H1 (cell line): ENCODE data around the gene GALNTL6. TPM values are rescaled to one million over a fixed set of nuclear protein-coding genes. Genes with fewer than 3 reads are reported as not detected.

ENCODE experiments used
- CTCF ChIA-PET: fragments of 300-600 bp; sonication (Branson Sonifier 250); formaldehyde crosslinking; loops from one replicate; lab custom pipeline; 2021; ENCODE audit not compliant: partially characterized antibody; lab: Charles Lee
- POLR2A ChIA-PET: fragments of 300-600 bp; sonication (Branson Sonifier 250); formaldehyde crosslinking; loops from one replicate; lab custom pipeline; 2021; ENCODE audit warnings: inconsistent platforms; ENCODE audit not compliant: partially characterized antibody; lab: Charles Lee
- DNase-seq, 2 experiments: peaks; one replicate each; pipeline versions ENCODE4 v3.0.0 to v3.0.0-alpha.2; 2010 to 2022; ENCODE audit warnings: low spot score in 2 of 2, low read depth in 1 of 2, mixed read lengths in 1 of 2
- FAIRE-seq: peaks from 2 replicates; lab custom pipeline; 2011; peaks lifted over from hg19 to GRCh38; lab: Jason Lieb, UNC
- H2AFZ ChIP-seq: 2 replicates; pipeline ENCODE4 v1.8.1; 2012; ENCODE audit warnings: low read length, inconsistent platforms
- H2AK5ac ChIP-seq: 2 replicates; pipeline ENCODE4 v1.6.1; 2013; ENCODE audit warnings: low read depth, low read length
- H2BK120ac ChIP-seq: replicated peaks from 2 replicates; pipeline ENCODE3; 2013; ENCODE audit warnings: low read depth, low read length, inconsistent platforms
- H2BK12ac ChIP-seq: 2 replicates; pipeline ENCODE4 v1.6.1; 2013; ENCODE audit warnings: low read depth, low read length
- H2BK15ac ChIP-seq: 2 replicates; pipeline ENCODE4 v1.6.1; 2013; ENCODE audit warnings: low read length
- H2BK20ac ChIP-seq: 2 replicates; pipeline ENCODE4 v1.6.1; 2013; ENCODE audit warnings: low read length
- H2BK5ac ChIP-seq: 2 replicates; pipeline ENCODE4 v1.6.1; 2013; ENCODE audit warnings: low read depth, low read length
- H3K14ac ChIP-seq: 2 replicates; pipeline ENCODE4 v1.6.1; 2013; ENCODE audit warnings: inconsistent platforms; ENCODE audit not compliant: insufficient read length
- H3K18ac ChIP-seq: 2 replicates; pipeline ENCODE4 v1.6.1; 2013; ENCODE audit warnings: low read length; ENCODE audit errors: extremely low read depth
- H3K23ac ChIP-seq: 2 replicates; pipeline ENCODE4 v1.6.1; 2013; ENCODE audit warnings: inconsistent platforms; ENCODE audit not compliant: insufficient read length
- H3K23me2 ChIP-seq: 2 replicates; pipeline ENCODE4 v1.6.1; 2013; ENCODE audit warnings: low read depth, low read length
- H3K27ac ChIP-seq: 2 replicates; pipeline ENCODE4 v1.6.1; 2011; ENCODE audit warnings: low read depth, low read length, inconsistent platforms
- H3K27me3 ChIP-seq, 4 experiments: replicated peaks in 1 of 4; 1 replicate in 1 of 4; 2 replicates in 3 of 4; pipeline versions ENCODE4 v1.6.1 to v1.8.1; 2011 to 2013; ENCODE audit warnings: low read length in 3 of 4, mild to moderate bottlenecking in 3 of 4, inconsistent platforms in 2 of 4, mixed read lengths in 2 of 4, moderate library complexity in 1 of 4; ENCODE audit not compliant: control insufficient read depth in 3 of 4, insufficient read depth in 3 of 4; ENCODE audit errors: extremely low read depth in 1 of 4
- H3K36me3 ChIP-seq, 4 experiments: 2 replicates each; pipeline versions ENCODE4 v1.6.1 to v1.8.1; 2011 to 2013; ENCODE audit warnings: mild to moderate bottlenecking in 4 of 4, low read length in 3 of 4, moderate library complexity in 2 of 4, control low read depth in 1 of 4, inconsistent platforms in 1 of 4; ENCODE audit not compliant: insufficient read depth in 4 of 4, control insufficient read depth in 2 of 4
- H3K4ac ChIP-seq: replicated peaks from 2 replicates; pipeline ENCODE3; 2013; ENCODE audit warnings: low read length, low read depth, mixed read lengths, inconsistent platforms; ENCODE audit not compliant: insufficient read length
- H3K4me1 ChIP-seq, 4 experiments: replicated peaks in 1 of 4; 1 replicate in 1 of 4; 2 replicates in 3 of 4; pipeline versions ENCODE4 v1.6.1 to v1.8.1; 2011 to 2013; ENCODE audit warnings: low read length in 3 of 4, inconsistent platforms in 2 of 4, mixed read lengths in 1 of 4; ENCODE audit not compliant: insufficient read depth in 4 of 4, control insufficient read depth in 3 of 4
- H3K4me2 ChIP-seq, 2 experiments: 2 replicates each; pipeline versions ENCODE4 v1.6.1 to v1.8.1; 2011 to 2013; ENCODE audit warnings: low read depth in 2 of 2, low read length in 2 of 2, control low read depth in 1 of 2, inconsistent platforms in 1 of 2, mild to moderate bottlenecking in 1 of 2; ENCODE audit not compliant: insufficient read depth in 1 of 2
- H3K4me3 ChIP-seq, 4 experiments: fragments of 200-600, 300-600 bp in 1 of 4; sonication (generic), shearing (Covaris generic), sonication (Bioruptor Twin) in 1 of 4; 2 replicates each; pipeline versions ENCODE4 v1.5.1 to v1.8.1; 2011 to 2016; ENCODE audit warnings: low read length in 4 of 4, low read depth in 3 of 4, control low read depth in 2 of 4, inconsistent platforms in 2 of 4, mild to moderate bottlenecking in 2 of 4, mixed read lengths in 1 of 4, moderate library complexity in 1 of 4; ENCODE audit not compliant: insufficient read depth in 2 of 4; ENCODE audit errors: extremely low read depth in 1 of 4
- H3K56ac ChIP-seq: replicated peaks from 2 replicates; pipeline ENCODE3; 2013; ENCODE audit warnings: low read depth, mild to moderate bottlenecking, mixed read lengths, low read length, inconsistent platforms; ENCODE audit not compliant: insufficient read length
- H3K79me1 ChIP-seq: 2 replicates; pipeline ENCODE4 v1.6.1; 2013; ENCODE audit warnings: low read depth, low read length, control low read depth
- H3K79me2 ChIP-seq, 2 experiments: 2 replicates each; pipeline versions ENCODE4 v1.6.1 to v1.8.1; 2012 to 2013; ENCODE audit warnings: low read length in 2 of 2, mild to moderate bottlenecking in 2 of 2, inconsistent platforms in 1 of 2; ENCODE audit not compliant: insufficient read depth in 2 of 2, control insufficient read depth in 1 of 2
- H3K9ac ChIP-seq, 4 experiments: replicated peaks in 1 of 4; 1 replicate in 1 of 4; 2 replicates in 3 of 4; pipeline versions ENCODE4 v1.6.1 to v1.8.1; 2011 to 2013; ENCODE audit warnings: low read depth in 3 of 4, low read length in 3 of 4, control low read depth in 2 of 4, mild to moderate bottlenecking in 2 of 4, moderate library complexity in 2 of 4, inconsistent platforms in 1 of 4; ENCODE audit errors: extremely low read depth in 1 of 4
- H3K9me3 ChIP-seq, 2 experiments: 2 replicates each; pipeline versions ENCODE4 v1.6.1 to v1.8.1; 2012 to 2013; ENCODE audit warnings: mild to moderate bottlenecking in 2 of 2, moderate library complexity in 2 of 2, control low read depth in 1 of 2, inconsistent platforms in 1 of 2, low read depth in 1 of 2, low read length in 1 of 2, mixed read lengths in 1 of 2; ENCODE audit not compliant: insufficient read depth in 2 of 2
- H4K20me1 ChIP-seq, 2 experiments: replicated peaks in 1 of 2; 2 replicates each; pipeline versions ENCODE3 to v1.8.1; 2011 to 2013; ENCODE audit warnings: inconsistent platforms in 2 of 2, low read length in 2 of 2, mild to moderate bottlenecking in 1 of 2; ENCODE audit not compliant: insufficient read depth in 2 of 2, control insufficient read depth in 1 of 2
- H4K5ac ChIP-seq: 2 replicates; pipeline ENCODE4 v1.6.1; 2013; ENCODE audit warnings: low read length, low read depth, mixed read lengths, inconsistent platforms; ENCODE audit not compliant: insufficient read length
- H4K8ac ChIP-seq: 2 replicates; pipeline ENCODE4 v1.8.0; 2013; ENCODE audit warnings: mild to moderate bottlenecking, moderate library complexity, low read length, inconsistent platforms; ENCODE audit not compliant: insufficient read depth; ENCODE audit errors: extremely low read depth
- H4K91ac ChIP-seq: replicated peaks from 2 replicates; pipeline ENCODE3; 2013; ENCODE audit warnings: low read length, mixed read lengths, inconsistent platforms; ENCODE audit not compliant: insufficient read length
- ASH2L ChIP-seq: fragments of 200-600, 300-600 bp; sonication (generic); IDR thresholded peaks from one replicate; pipeline ENCODE4 v1.7.1; 2017; ENCODE audit warnings: low read length
- HDAC6 ChIP-seq: IDR thresholded peaks from one replicate; pipeline ENCODE4 v1.7.1; 2012; ENCODE audit warnings: low read depth, mild to moderate bottlenecking, inconsistent platforms, low read length, moderate library complexity
- POU5F1 ChIP-seq: IDR thresholded peaks from 2 replicates; pipeline ENCODE4 v1.6.1; 2011; ENCODE audit warnings: low read depth, mild to moderate bottlenecking, low read length, moderate library complexity
- RFX5 ChIP-seq: IDR thresholded peaks from 2 replicates; pipeline ENCODE4 v1.6.1; 2011; ENCODE audit warnings: low read depth, low read length, improper control_type of control experiment, borderline replicate concordance
- SIX5 ChIP-seq: IDR thresholded peaks from 2 replicates; pipeline ENCODE4 v1.6.1; 2011; ENCODE audit warnings: mild to moderate bottlenecking, low read depth, low read length
- TCF12 ChIP-seq: IDR thresholded peaks from 2 replicates; pipeline ENCODE4 v1.6.1; 2011; ENCODE audit warnings: low read depth, mild to moderate bottlenecking, low read length
- ZNF274 ChIP-seq: IDR thresholded peaks from 2 replicates; pipeline ENCODE4 v1.7.0; 2012; ENCODE audit warnings: low read length, borderline replicate concordance; ENCODE audit errors: extremely low read depth
- polyA plus RNA-seq, 7 experiments: library from polyadenylated mRNA; depleted of rRNA in 3 of 7; stranded (reverse) in 5 of 7; unstranded in 2 of 7; fragments of >200 nt in 5 of 7; fragments of 200-250 nt in 2 of 7; gene quantifications; 1 replicate in 5 of 7; 2 replicates in 1 of 7; 4 replicates in 1 of 7; pipeline versions ENCODE4 v1.2.1 to v1.2.3, GENCODE V29; 2011 to 2013; ENCODE audit warnings: missing spikeins in 2 of 7, mixed read lengths in 2 of 7
- total RNA-seq: library from RNA; stranded (reverse); fragmentation: NEBNext Ultra II Directional; extraction: Animal tissue kit (Norgen Biotek cat#: 25700); gene quantifications from 2 replicates; pipeline ENCODE4 v1.2.1, GENCODE V29; 2021

Gene GALNTL6
- total and polyA plus RNA-seq, 2 of the 8 experiments (the other 6 are each of a cell fraction or from before 2014, with no cell fraction given) = 0.03 to 0.32 TPM

DNA sequence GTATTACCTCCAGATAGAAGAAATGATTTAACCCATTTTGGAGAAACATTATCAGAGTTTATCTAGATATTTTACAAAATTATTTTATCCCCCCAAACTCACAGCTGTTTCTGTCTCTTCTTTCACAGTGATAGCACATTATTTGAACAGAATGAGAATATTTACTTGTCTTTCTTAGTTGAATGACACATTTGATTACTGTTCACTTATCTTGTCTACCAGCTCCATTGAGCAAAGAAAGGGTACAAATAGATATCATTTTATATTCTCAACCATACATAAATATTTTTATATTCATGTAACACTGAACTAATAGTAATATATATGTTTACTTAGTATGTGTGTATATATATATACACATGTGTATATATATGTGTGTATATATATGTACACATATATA lies 364.2 kb downstream of the GALNTL6 start:
- Histone ChIP-seq H3K23me2 (no peaks in the 10 kb centered on the region; the same call in 1 of the 2 replicates), H3K9ac (no peak overlapping the region), H3K36me3 (no peaks in the 10 kb centered on the region), H3K18ac (no peak overlapping the region), H3K9me3 (no peaks in the 10 kb centered on the region), H3K14ac (no peak overlapping the region), H2BK20ac (no peak overlapping the region), H3K79me1 (no peaks in the 10 kb centered on the region), H4K8ac (no peak overlapping the region), H3K23ac (no peak overlapping the region), H3K27me3 (no peaks in the 10 kb centered on the region), H3K79me2 (no peaks in the 10 kb centered on the region), H3K27ac (no peak overlapping the region), H4K5ac (no peak overlapping the region), H4K20me1 (no peaks in the 10 kb centered on the region)
- FAIRE-seq (no peak), DNase-seq (no peak)
- CTCF ChIA-PET = no interaction called here
- no peak for TF ChIP-seq ASH2L
- no peak for TF ChIP-seq SIX5
- no peak for TF ChIP-seq RFX5
- TF ChIP-seq TCF12 = no peak
- TF ChIP-seq ZNF274 = no peak
- no peak for TF ChIP-seq POU5F1
- TF ChIP-seq HDAC6 = no peak
- TF ChIP-seq, all 59 proteins: peak for 0
- POLR2A ChIA-PET = no interaction called here
- no peak overlapping the region for H3K4me2 ChIP-seq
- no peak overlapping the region for H2AK5ac ChIP-seq
- H3K4ac ChIP-seq = no peak overlapping the region
- H3K4me3 ChIP-seq = no peak overlapping the region
- no peak overlapping the region for H2BK5ac ChIP-seq
- H3K4me1 ChIP-seq = no peaks in the 10 kb centered on the region
- no peak overlapping the region for H2BK12ac ChIP-seq
- H3K56ac ChIP-seq = no peak overlapping the region
- H2BK15ac ChIP-seq = no peak overlapping the region
- no peak overlapping the region for H2BK120ac ChIP-seq
- H2AFZ ChIP-seq = no peak overlapping the region
- no peak overlapping the region for H4K91ac ChIP-seq
